HepG2 (cell line): ENCODE data around the gene TUBA4B. TPM values are rescaled to one million over a fixed set of nuclear protein-coding genes. Genes with fewer than 3 reads are reported as not detected.

Experiments
- BCL6 ChIP-seq: IDR thresholded peaks from 2 replicates; pipeline ENCODE4 v1.6.1; 2016; ENCODE audit warnings: missing genetic modification reagents, missing compliant biosample characterization
- BRCA1 ChIP-seq: sonication (generic); formaldehyde crosslinking; IDR thresholded peaks from 2 replicates; pipeline ENCODE4 v1.4.0; 2020; ENCODE audit warnings: missing genetic modification reagents
- ELF3 ChIP-seq: IDR thresholded peaks from 2 replicates; pipeline ENCODE4 v1.6.1; 2016; ENCODE audit warnings: missing genetic modification reagents, missing compliant biosample characterization
- ERF ChIP-seq: IDR thresholded peaks from 2 replicates; pipeline ENCODE4 v1.6.1; 2018; ENCODE audit warnings: missing biosample characterization, missing genetic modification reagents
- FOXC1 ChIP-seq: sonication (generic); formaldehyde crosslinking; IDR thresholded peaks from 2 replicates; pipeline ENCODE4 v1.8.0; 2022; ENCODE audit warnings: mild to moderate bottlenecking, missing genetic modification reagents, borderline replicate concordance
- GABPB1 ChIP-seq: IDR thresholded peaks from 2 replicates; pipeline ENCODE4 v1.6.1; 2016; ENCODE audit warnings: mild to moderate bottlenecking, missing genetic modification reagents, moderate library complexity, missing compliant biosample characterization
- LCORL ChIP-seq, 2 experiments: fragments of 450-650 bp in 1 of 2; sonication (generic) in 1 of 2; formaldehyde crosslinking in 1 of 2; IDR thresholded peaks; 2 replicates each; pipeline versions ENCODE4 v1.5.0 to v1.6.1; 2017 to 2020; ENCODE audit warnings: antibody characterized with exemption in 1 of 2, missing genetic modification reagents in 1 of 2
- MIER2 ChIP-seq: IDR thresholded peaks from 2 replicates; pipeline ENCODE4 v1.6.1; 2016; ENCODE audit warnings: missing biosample characterization, missing genetic modification reagents
- MIXL1 ChIP-seq: IDR thresholded peaks from 2 replicates; pipeline ENCODE4 v1.6.1; 2016
- PHF5A ChIP-seq: IDR thresholded peaks from one replicate; pipeline ENCODE4 v1.6.1; 2018; ENCODE audit warnings: low read depth, missing genetic modification reagents; ENCODE audit not compliant: unreplicated experiment
- RELA ChIP-seq: sonication (generic); formaldehyde crosslinking; IDR thresholded peaks from 2 replicates; pipeline ENCODE4 v1.4.0; 2020; ENCODE audit warnings: missing genetic modification reagents
- RXRA ChIP-seq: sonication (generic); formaldehyde crosslinking; IDR thresholded peaks from 2 replicates; pipeline ENCODE4 v1.5.1; 2020; ENCODE audit warnings: missing genetic modification reagents
- RXRB ChIP-seq: IDR thresholded peaks from 2 replicates; pipeline ENCODE4 v1.6.1; 2016; ENCODE audit warnings: borderline replicate concordance, missing genetic modification reagents, missing compliant biosample characterization
- SAP130 ChIP-seq: IDR thresholded peaks from 2 replicates; pipeline ENCODE4 v1.6.1; 2016; ENCODE audit warnings: low read depth
- SOX13 ChIP-seq, 3 experiments: fragments of 450-650 bp in 1 of 3; sonication (generic) in 1 of 3; formaldehyde crosslinking in 1 of 3; IDR thresholded peaks in 2 of 3; conservative IDR thresholded peaks in 1 of 3; 2 replicates each; pipeline versions ENCODE4 v1.5.0 to v1.6.1; 2016 to 2020; ENCODE audit warnings: antibody characterized with exemption in 1 of 3, mild to moderate bottlenecking in 1 of 3, missing compliant biosample characterization in 1 of 3, missing genetic modification reagents in 1 of 3, moderate library complexity in 1 of 3
- THRA ChIP-seq: sonication (generic); formaldehyde crosslinking; IDR thresholded peaks from 2 replicates; pipeline ENCODE4 v1.4.0; 2020; ENCODE audit warnings: missing genetic modification reagents, borderline replicate concordance
- TRAFD1 ChIP-seq: sonication (generic); formaldehyde crosslinking; IDR thresholded peaks from 2 replicates; pipeline ENCODE4 v1.5.1; 2020; ENCODE audit warnings: missing genetic modification reagents, mild to moderate bottlenecking, borderline replicate concordance
- ZBTB38 ChIP-seq: sonication (generic); formaldehyde crosslinking; IDR thresholded peaks from 2 replicates; pipeline ENCODE4 v1.5.1; 2020; ENCODE audit warnings: mild to moderate bottlenecking, missing genetic modification reagents
- ZFP1 ChIP-seq: IDR thresholded peaks from 2 replicates; pipeline ENCODE4 v1.6.1; 2016
- ZNF317 ChIP-seq: sonication (generic); formaldehyde crosslinking; IDR thresholded peaks from 2 replicates; pipeline ENCODE4 v1.5.0; 2020; ENCODE audit warnings: mild to moderate bottlenecking, missing genetic modification reagents
- ZNF331 ChIP-seq: sonication (generic); formaldehyde crosslinking; IDR thresholded peaks from 2 replicates; pipeline ENCODE4 v1.4.0; 2020; ENCODE audit warnings: missing genetic modification reagents
- ZNF468 ChIP-seq: sonication (generic); formaldehyde crosslinking; IDR thresholded peaks from 2 replicates; pipeline ENCODE4 v1.8.0; 2022; ENCODE audit warnings: mild to moderate bottlenecking, moderate library complexity, missing genetic modification reagents
- ZNF501 ChIP-seq: sonication (generic); formaldehyde crosslinking; IDR thresholded peaks from 2 replicates; pipeline ENCODE4 v1.5.1; 2020; ENCODE audit warnings: mild to moderate bottlenecking, moderate library complexity, missing genetic modification reagents
- ZNF567 ChIP-seq: sonication (generic); formaldehyde crosslinking; IDR thresholded peaks from 2 replicates; pipeline ENCODE4 v1.8.1; 2023; ENCODE audit warnings: mild to moderate bottlenecking, missing genetic modification reagents, borderline replicate concordance
- ZNF598 ChIP-seq: sonication (generic); formaldehyde crosslinking; IDR thresholded peaks from 2 replicates; pipeline ENCODE4 v1.5.1; 2020; ENCODE audit warnings: mild to moderate bottlenecking, missing genetic modification reagents, borderline replicate concordance
- ZNF614 ChIP-seq: IDR thresholded peaks from 2 replicates; pipeline ENCODE4 v1.6.1; 2018; ENCODE audit warnings: missing biosample characterization, missing genetic modification reagents, inconsistent platforms, borderline replicate concordance
- ZNF746 ChIP-seq: sonication (generic); formaldehyde crosslinking; IDR thresholded peaks from 2 replicates; pipeline ENCODE4 v1.8.0; 2022; ENCODE audit warnings: mild to moderate bottlenecking, missing genetic modification reagents
- ZSCAN29 ChIP-seq: sonication (generic); formaldehyde crosslinking; conservative IDR thresholded peaks from 2 replicates; pipeline ENCODE4 v1.4.0; 2020; ENCODE audit warnings: mild to moderate bottlenecking, missing genetic modification reagents
- polyA plus RNA-seq, 8 experiments: library from polyadenylated mRNA; depleted of rRNA in 3 of 8; stranded (reverse) in 7 of 8; unstranded in 1 of 8; fragments of >200 nt; fragmentation: Illumina TruSeq in 4 of 8; extraction: Trizol in 4 of 8; gene quantifications; 2 replicates each; pipeline versions ENCODE4 v1.2.1 to v1.2.3, GENCODE V29; 2011 to 2016; ENCODE audit warnings: low read depth in 4 of 8, missing spikeins in 1 of 8, mixed read lengths in 1 of 8; ENCODE audit not compliant: insufficient read depth in 1 of 8
- total RNA-seq, 5 experiments: library from RNA; depleted of rRNA; stranded (reverse); fragments of >200 nt; fragmentation: Illumina TruSeq; extraction: Trizol; gene quantifications; 2 replicates each; pipeline ENCODE4 v1.2.3, GENCODE V29; 2016; ENCODE audit warnings: low read depth in 1 of 5

The TUBA4B gene
- total and polyA plus RNA-seq, 2 of the 13 experiments (the other 11 are each of a cell fraction or from before 2014, with no cell fraction given): 0.18 to 0.22 TPM

- peak; percentile 77; the same call in 1 of the 2 replicates for TF ChIP-seq ZNF567 (CRISPR knock-in tag)
- TF ChIP-seq GABPB1 (CRISPR knock-in tag): peak; percentile 26; the same call in 1 of the 2 replicates
- TF ChIP-seq MIXL1: 0 out of 2 replicates have a peak, but pooled peaks have one; percentile 27
- TF ChIP-seq FOXC1 (CRISPR knock-in tag): 0 out of 2 replicates have a peak, but pooled peaks have one; percentile 6
- 0 out of 2 replicates have a peak, but pooled peaks have one; percentile 43 for TF ChIP-seq RELA
- no peak for TF ChIP-seq TRAFD1 (CRISPR knock-in tag)
- TF ChIP-seq ZNF317 (CRISPR knock-in tag): 0 out of 2 replicates have a peak, but pooled peaks have one; percentile 47
- peak; percentile 48; the same call in 1 of the 2 replicates for TF ChIP-seq ZNF614 (CRISPR knock-in tag)
- no peak for TF ChIP-seq BCL6 (CRISPR knock-in tag)
- no peak for TF ChIP-seq ZNF746 (CRISPR knock-in tag)
- TF ChIP-seq MIER2 (CRISPR knock-in tag): peak; percentile 83
- no peak for TF ChIP-seq LCORL (IDR thresholded peaks at IDR 0.05)
- peak; percentile 71; the same call in 1 of the 2 replicates for TF ChIP-seq LCORL (CRISPR knock-in tag; IDR thresholded peaks at IDR 0.05)
- TF ChIP-seq ZBTB38: peak; percentile 62; the same call in 1 of the 2 replicates
- peak; percentile 69 for TF ChIP-seq SAP130 (CRISPR knock-in tag)
- TF ChIP-seq ZNF331 (CRISPR knock-in tag): peak; percentile 66; the same call in 1 of the 2 replicates
- no peak for TF ChIP-seq BRCA1 (CRISPR knock-in tag)
- TF ChIP-seq RXRB: peak; percentile 39; the same call in 1 of the 2 replicates
- peak; percentile 83; the same call in 1 of the 2 replicates for TF ChIP-seq ZSCAN29 (CRISPR knock-in tag)
- TF ChIP-seq ZNF468: no peak
- TF ChIP-seq RXRA: peak; percentile 39; the same call in 1 of the 2 replicates
- TF ChIP-seq ZNF501 (CRISPR knock-in tag): peak; percentile 65; the same call in 1 of the 2 replicates
- peak; percentile 87 for TF ChIP-seq ERF
- no peak for TF ChIP-seq SOX13 (IDR thresholded peaks at IDR 0.05)
- peak in 1 of 2 experiments; percentile 47; a peak in 1 of 4 replicates for TF ChIP-seq SOX13 (CRISPR knock-in tag; conservative IDR thresholded peaks at IDR 0.05 in 1 of 2, IDR thresholded peaks at IDR 0.05 in 1 of 2)
- peak; percentile 47; the same call in 1 of the 2 replicates for TF ChIP-seq ZFP1
- no peak for TF ChIP-seq ZNF598
- peak; percentile 64 for TF ChIP-seq ELF3
- peak; percentile 64 for TF ChIP-seq PHF5A (CRISPR knock-in tag)
- peak; percentile 54; the same call in 1 of the 2 replicates for TF ChIP-seq THRA
Measured at GRCh38 chr2:219277703-219278654, 24.9 kb downstream of the TUBA4B start (continued).
